Left ventricle myocardium inferior (tissue), 1 donor: ENCODE measurements around the gene RSPH9. TPM values are rescaled to one million over a fixed set of nuclear protein-coding genes. Genes with fewer than 3 reads are reported as not detected.

Experiments used
- DNase-seq: peaks from one replicate; pipeline ENCODE4 v3.0.0-alpha.2; 2020
- H3K27ac ChIP-seq: fragments of 200-600 bp; replicated peaks from 2 replicates; pipeline ENCODE4 v1.8.0; 2021
- H3K27me3 ChIP-seq: fragments of 200-600 bp; 2 replicates; pipeline ENCODE4 v1.8.0; 2021; ENCODE audit warnings: low read depth
- H3K36me3 ChIP-seq: fragments of 200-600 bp; 2 replicates; pipeline ENCODE4 v1.8.0; 2021
- H3K4me1 ChIP-seq: fragments of 200-600 bp; 2 replicates; pipeline ENCODE4 v1.8.0; 2021
- H3K4me3 ChIP-seq: fragments of 200-600 bp; 2 replicates; pipeline ENCODE4 v1.8.0; 2021; ENCODE audit warnings: mild to moderate bottlenecking, moderate library complexity
- H3K9me3 ChIP-seq: fragments of 200-600 bp; replicated peaks from 2 replicates; pipeline ENCODE4 v1.8.0; 2021
- intact Hi-C: fragments of 100-400 bp; cut with micrococcal nuclease; formaldehyde crosslinking; loops from one replicate; pipeline ENCODE4 v1.11.0; 2022
- total RNA-seq: library from RNA; stranded (reverse); fragmentation: NEBNext Ultra II Directional; extraction: Animal tissue kit (Norgen Biotek cat#: 25700); gene quantifications from one replicate; pipeline ENCODE4 v1.2.1, GENCODE V29; 2021
- TF ChIP-seq, protein P1 (sequence below): fragments of 200-600 bp; IDR thresholded peaks from 2 replicates; pipeline ENCODE4 v1.8.0; 2021; ENCODE audit warnings: antibody characterized with exemption, mild to moderate bottlenecking, borderline replicate concordance
- donor health status: DM: no; HTN: yes; CAD: no; lungs with severe emphysema.

The RSPH9 gene
- total RNA-seq, 1 donor from 2014 or later = 0.08 TPM

DNA sequence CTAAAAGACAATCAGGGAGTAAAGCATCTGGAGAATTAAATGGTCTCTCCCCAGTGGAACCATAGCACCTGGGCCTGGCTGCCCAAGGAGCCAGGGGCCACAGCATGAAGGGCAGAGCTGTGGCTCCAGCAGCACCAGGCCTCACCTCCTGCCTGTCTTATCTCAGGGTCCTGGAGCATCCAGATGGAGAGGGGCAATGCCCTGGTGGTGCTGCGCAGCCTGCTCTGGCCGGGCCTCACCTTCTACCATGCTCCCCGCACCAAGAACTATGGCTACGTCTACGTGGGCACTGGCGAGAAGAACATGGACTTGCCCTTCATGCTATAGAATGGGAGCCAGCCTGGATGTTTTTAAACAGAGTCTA lies 25.8 kb downstream of the RSPH9 start:
- Histone ChIP-seq H3K4me1 (peaks cover 72% of the 10 kb centered on the region), H3K27me3 (no peaks in the 10 kb centered on the region), H3K9me3 (no peaks in the 10 kb centered on the region), H3K36me3 (peaks cover 55% of the 10 kb centered on the region), H3K27ac (peak overlapping the region; percentile 89), H3K4me3 (no peak overlapping the region)
- intact Hi-C loops = no loop called here
- TF ChIP-seq, protein P1, sequence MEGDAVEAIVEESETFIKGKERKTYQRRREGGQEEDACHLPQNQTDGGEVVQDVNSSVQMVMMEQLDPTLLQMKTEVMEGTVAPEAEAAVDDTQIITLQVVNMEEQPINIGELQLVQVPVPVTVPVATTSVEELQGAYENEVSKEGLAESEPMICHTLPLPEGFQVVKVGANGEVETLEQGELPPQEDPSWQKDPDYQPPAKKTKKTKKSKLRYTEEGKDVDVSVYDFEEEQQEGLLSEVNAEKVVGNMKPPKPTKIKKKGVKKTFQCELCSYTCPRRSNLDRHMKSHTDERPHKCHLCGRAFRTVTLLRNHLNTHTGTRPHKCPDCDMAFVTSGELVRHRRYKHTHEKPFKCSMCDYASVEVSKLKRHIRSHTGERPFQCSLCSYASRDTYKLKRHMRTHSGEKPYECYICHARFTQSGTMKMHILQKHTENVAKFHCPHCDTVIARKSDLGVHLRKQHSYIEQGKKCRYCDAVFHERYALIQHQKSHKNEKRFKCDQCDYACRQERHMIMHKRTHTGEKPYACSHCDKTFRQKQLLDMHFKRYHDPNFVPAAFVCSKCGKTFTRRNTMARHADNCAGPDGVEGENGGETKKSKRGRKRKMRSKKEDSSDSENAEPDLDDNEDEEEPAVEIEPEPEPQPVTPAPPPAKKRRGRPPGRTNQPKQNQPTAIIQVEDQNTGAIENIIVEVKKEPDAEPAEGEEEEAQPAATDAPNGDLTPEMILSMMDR = no peak
- no peak for DNase-seq

DNA sequence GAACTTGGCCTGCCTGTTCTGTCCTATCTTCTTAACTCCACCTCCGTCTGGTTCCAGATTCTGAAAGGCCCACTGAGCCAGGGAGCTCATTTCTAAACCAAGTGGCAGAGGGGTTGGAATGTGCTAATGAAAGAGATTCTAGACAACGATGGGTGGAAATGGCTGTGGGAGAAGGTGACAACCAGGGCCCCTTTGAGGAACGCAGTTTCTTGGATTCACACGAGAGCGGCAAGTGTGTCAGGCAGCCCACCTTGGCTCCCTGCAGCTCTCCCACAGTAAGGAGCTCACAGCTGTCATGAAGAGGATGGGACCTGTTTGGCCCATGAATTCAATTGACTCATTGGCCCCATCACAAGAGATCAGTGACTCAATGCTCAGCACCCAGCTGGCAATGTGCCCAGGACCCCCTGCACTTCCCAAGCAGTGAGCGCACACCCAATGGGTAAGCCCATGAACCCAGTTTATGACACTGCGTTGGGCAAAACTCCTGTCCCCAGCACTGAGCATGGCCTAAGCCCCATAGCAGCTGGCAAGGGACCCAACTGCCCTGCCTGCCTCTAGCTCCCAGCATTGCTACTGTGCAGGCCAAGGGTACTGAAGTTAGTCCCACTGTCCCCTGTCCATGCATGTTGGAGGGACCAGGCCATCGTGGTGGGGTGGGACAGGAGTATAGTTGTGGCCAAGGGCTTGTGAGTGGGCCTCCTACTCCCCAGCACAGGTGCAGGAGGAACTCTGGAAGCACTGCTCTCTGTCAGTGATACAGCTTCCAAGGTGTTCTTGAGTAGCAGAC lies 26.4 kb downstream of the RSPH9 start:
- Histone ChIP-seq H3K27ac (peak overlapping the region; percentile 89), H3K4me1 (peaks cover 72% of the 10 kb centered on the region), H3K36me3 (peaks cover 61% of the 10 kb centered on the region), H3K27me3 (no peaks in the 10 kb centered on the region), H3K9me3 (no peaks in the 10 kb centered on the region), H3K4me3 (no peak overlapping the region)
- intact Hi-C loops = no loop called here
- no peak for DNase-seq
- TF ChIP-seq, protein P1 = no peak

DNA sequence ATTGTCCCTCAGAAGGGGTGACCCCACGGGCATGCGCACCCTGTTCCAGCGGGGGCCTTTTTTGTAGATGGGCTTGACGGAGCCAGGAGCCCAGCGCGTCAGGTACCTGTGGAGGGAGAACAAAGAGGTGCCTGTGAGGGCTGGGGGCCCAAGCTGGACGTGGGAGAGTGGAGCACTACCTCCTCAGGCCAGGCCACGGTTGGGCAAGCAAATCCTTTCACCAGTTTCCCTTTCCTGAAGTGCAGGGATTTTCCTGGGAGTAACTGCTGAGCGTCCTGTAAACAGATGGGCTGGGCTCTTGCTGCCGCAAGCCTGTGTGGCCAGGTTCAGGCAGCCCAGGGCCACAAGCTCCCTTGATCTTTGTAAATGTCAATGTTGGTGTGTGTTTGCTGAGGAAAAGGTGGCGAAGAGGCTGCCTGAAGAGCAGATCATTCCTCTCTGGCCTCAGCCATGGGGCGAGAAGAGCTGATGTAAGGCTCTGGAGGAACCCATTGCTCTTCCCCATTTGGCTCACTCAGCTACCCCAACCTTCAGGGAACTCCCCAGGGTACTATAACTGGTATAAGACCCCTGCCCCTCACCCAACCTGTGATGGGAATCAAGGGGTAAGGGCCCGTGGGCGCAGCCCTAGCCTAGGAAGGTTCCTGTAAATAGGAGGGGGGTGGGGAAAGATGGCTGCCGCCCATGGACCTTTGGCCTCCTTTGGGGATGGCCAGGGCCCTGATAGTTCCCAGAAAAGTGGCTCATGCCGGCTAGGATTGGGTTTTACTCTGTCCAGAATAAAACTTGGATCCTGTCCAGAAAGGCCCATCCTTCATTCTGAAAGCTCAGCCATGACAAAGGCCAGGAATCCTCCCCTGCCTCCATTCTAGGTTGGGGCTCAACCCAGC lies 27.2 kb downstream of the RSPH9 start:
- H3K27ac ChIP-seq = peak overlapping the region; percentile 89
- no peak overlapping the region for H3K4me3 ChIP-seq
- H3K4me1 ChIP-seq = peaks cover 76% of the 10 kb centered on the region
- no peak for DNase-seq
- intact Hi-C loops = no loop called here
- TF ChIP-seq, protein P1 = no peak
- no peaks in the 10 kb centered on the region for H3K27me3 ChIP-seq
- H3K9me3 ChIP-seq = no peaks in the 10 kb centered on the region
- peaks cover 70% of the 10 kb centered on the region for H3K36me3 ChIP-seq

DNA sequence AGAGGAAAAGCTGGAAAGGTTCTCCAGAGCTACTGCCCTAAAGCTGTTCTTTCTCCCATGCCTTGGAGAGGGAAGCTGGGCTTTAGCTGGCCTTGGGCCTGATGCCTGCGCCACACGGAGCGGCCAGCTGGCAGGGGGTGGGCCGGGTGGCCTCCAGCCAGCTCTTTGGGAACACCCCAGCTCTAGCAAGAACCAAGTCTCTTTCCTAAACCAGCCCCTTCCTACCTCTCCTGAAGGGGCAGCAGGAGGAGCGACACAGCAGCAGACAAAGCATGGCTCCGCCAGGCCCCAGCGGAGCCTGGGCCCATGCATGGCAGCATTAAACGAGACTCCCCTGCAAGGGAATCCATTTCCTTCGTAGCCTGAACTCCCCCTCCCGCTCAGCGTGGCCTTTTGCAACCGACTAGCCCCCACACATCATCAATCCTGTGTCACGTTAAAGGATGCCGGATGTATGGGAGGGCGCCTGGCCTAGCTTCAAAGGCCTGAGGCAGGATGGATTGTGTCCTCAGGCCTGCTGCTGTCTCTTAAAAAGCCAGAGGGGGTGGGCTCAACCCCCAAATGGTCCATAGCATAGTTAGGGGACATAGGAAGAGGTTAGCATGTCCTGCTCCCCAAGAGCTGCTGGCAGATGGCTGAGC lies 28.7 kb downstream of the RSPH9 start:
- no peak overlapping the region for H3K4me3 ChIP-seq
- intact Hi-C loops = no loop called here
- TF ChIP-seq, protein P1 = no peak
- no peaks in the 10 kb centered on the region for H3K9me3 ChIP-seq
- no peak for DNase-seq
- H3K27ac ChIP-seq = peak overlapping the region; percentile 89
- peaks cover 85% of the 10 kb centered on the region for H3K36me3 ChIP-seq
- peaks cover 68% of the 10 kb centered on the region for H3K4me1 ChIP-seq
- H3K27me3 ChIP-seq = no peaks in the 10 kb centered on the region

DNA sequence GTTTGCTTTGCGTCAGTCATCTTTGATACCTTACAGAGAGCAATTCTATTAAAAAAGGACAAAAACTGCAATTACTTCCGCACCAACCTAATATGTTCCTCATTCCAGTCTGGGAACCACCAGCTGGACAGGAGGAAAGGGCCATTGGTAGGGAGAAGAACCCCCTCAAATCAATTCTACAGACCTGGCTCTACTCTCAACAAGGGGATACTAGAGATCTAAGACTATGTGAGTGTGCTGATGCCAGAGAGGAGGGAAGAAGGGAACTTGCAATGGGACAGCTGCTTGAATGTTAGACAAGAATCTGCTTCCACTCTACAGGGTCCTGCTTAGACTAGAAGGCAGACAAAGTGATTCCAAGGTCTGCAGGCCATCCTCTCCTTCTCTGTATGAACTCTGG lies 29.5 kb downstream of the RSPH9 start:
- no peak for DNase-seq
- Histone ChIP-seq H3K4me1 (peaks cover 61% of the 10 kb centered on the region), H3K27ac (peak overlapping the region; percentile 89), H3K27me3 (no peaks in the 10 kb centered on the region), H3K9me3 (no peaks in the 10 kb centered on the region), H3K4me3 (no peak overlapping the region), H3K36me3 (peaks cover 90% of the 10 kb centered on the region)
- TF ChIP-seq, protein P1 = no peak
- intact Hi-C loops = no loop called here
